ENCODE measurements around the gene ZNF723. TPM values are rescaled to one million over a fixed set of nuclear protein-coding genes. Genes with fewer than 3 reads are reported as not detected.

ZNF723 gene
- total RNA-seq, 1 experiment from 2014 or later, result not detected

DNA sequence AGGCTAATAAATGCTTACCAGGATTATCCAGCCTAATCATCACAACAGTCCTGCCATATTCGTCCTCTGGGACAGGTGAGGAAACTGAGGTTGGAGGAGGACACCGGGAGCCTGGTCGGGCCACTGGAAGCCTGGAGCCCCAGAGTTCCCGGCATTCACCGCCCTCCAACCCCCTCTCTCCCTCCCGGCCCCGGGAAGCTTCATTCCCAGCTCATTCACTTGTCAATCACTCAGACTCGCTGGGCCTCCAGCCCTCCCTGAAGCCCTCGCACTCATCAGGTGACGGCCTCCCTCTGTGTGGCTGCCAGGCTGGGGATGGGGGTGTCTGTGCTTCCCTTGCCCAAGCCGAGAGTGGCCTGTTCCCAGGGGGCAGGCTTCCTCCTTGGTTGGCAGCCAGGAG lies 25.7 kb upstream of the ZNF723 start:
- no peak overlapping the region for H3K27ac ChIP-seq (ENCODE audit: low read depth, low read length)
- no peak for ATAC-seq

DNA sequence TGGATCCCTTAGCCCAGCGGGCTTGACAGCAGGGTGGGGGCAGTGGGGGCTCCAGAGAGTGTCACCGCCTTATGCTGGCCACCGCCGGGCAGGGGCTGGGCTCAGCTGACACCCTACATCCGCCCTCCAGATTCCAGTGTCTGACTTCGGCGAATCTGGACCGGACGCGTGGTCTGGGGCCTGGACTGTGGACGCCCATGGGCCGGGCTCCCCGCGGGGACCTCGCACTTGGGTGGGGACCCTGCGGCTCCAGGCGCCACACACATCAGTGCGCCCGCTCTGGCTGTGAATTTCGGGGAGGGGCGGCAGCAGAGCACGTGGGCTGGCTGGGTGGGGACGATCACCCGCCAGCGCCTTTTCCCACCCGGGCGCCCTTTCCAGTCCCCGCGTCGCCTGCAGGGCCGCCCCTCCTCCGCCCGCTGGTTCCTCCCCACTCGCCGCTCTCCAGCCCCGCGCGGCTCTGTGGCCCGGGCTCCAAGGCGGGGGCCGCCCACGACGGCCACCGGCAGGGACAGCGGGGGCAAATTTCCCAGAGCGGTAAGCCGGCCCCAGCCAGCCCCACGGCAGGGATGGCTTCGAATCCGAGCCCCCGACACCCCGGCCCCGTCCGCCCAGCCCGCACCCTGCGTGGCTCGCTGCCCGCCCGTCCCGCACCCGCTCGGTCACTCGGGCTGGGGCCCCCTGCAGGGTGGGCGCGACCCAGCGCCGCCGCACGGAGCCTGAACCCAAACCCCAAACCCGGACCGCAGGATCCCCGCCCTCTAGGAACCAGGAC lies 24.8 kb upstream of the ZNF723 start:
- ATAC-seq, result no peak
- H3K27ac ChIP-seq (ENCODE audit: low read depth, low read length), result no peak overlapping the region
- H3K27me3 ChIP-seq (ENCODE audit: insufficient read depth, low read length), result no peaks in the 10 kb centered on the region
- RAD21 ChIA-PET (ENCODE audit: low non-redundant PET in 1 of 2, low total read pairs in 2 of 2, uncharacterized antibody in 2 of 2, unreplicated experiment in 2 of 2), result no interaction called here
- no TSS peak for BruUV-seq (replicated peaks)
- H3K9me2 ChIP-seq (ENCODE audit: insufficient read depth), result no peaks in the 10 kb centered on the region
- POLR2A ChIA-PET, result no interaction called here
- no peaks in the 10 kb centered on the region for H3K79me2 ChIP-seq (ENCODE audit: insufficient read depth, low read length)
- no peak overlapping the region for H3K4me3 ChIP-seq (replicated peaks in 1 of 2; ENCODE audit: low read depth in 1 of 2, low read length in 2 of 2)
- H3K9me3 ChIP-seq (ENCODE audit: control insufficient read depth in 1 of 2, insufficient read depth in 1 of 2, low read depth in 1 of 2, low read length in 2 of 2), result peaks cover 6 to 12% of the 10 kb centered on the region in 2 experiments; a peak in 2 of 4 replicates
- H4K20me1 ChIP-seq (ENCODE audit: insufficient read depth), result no peaks in the 10 kb centered on the region
- intact Hi-C loops (cut with micrococcal nuclease), result no loop called here
- H3K36me3 ChIP-seq (ENCODE audit: control insufficient read depth in 1 of 2, insufficient read depth in 2 of 2, low read length in 2 of 2), result no peaks in the 10 kb centered on the region
- no peak overlapping the region for H2AFZ ChIP-seq (ENCODE audit: low read depth, low read length, poor library complexity, severe bottlenecking)
- CTCF ChIA-PET, result no interaction called here
- no peak for DNase-seq (ENCODE audit: low read depth, low spot score)
- no peak overlapping the region for H3K4me2 ChIP-seq (ENCODE audit: low read length)
- H3K4me1 ChIP-seq (ENCODE audit: control insufficient read depth in 1 of 2, insufficient read depth in 2 of 2, low read length in 2 of 2), result no peaks in the 10 kb centered on the region
- no peak overlapping the region for H3K9ac ChIP-seq (ENCODE audit: low read length)
- TF ChIP-seq RAD21 (IDR thresholded peaks at IDR 0.05; ENCODE audit: low read depth) (no peak), POLR2A (IDR thresholded peaks at IDR 0.05; ENCODE audit: borderline replicate concordance, extremely low read depth, insufficient read depth, insufficient read length) (no peak), POLR2AphosphoS5 (IDR thresholded peaks at IDR 0.05; ENCODE audit: low read depth, low read length) (no peak), SP1 (IDR thresholded peaks at IDR 0.05; ENCODE audit: low read depth) (no peak), ZNF274 (IDR thresholded peaks at IDR 0.05; ENCODE audit: low read depth, low read length) (no peak), ELF1 (IDR thresholded peaks at IDR 0.05; ENCODE audit: borderline replicate concordance, low read depth) (no peak), EZH2phosphoT487 (IDR thresholded peaks at IDR 0.05; ENCODE audit: borderline replicate concordance) (no peak), JUND (IDR thresholded peaks at IDR 0.05) (no peak), EGR1 (IDR thresholded peaks at IDR 0.05; ENCODE audit: low read depth) (no peak)
- TF ChIP-seq, protein P1, sequence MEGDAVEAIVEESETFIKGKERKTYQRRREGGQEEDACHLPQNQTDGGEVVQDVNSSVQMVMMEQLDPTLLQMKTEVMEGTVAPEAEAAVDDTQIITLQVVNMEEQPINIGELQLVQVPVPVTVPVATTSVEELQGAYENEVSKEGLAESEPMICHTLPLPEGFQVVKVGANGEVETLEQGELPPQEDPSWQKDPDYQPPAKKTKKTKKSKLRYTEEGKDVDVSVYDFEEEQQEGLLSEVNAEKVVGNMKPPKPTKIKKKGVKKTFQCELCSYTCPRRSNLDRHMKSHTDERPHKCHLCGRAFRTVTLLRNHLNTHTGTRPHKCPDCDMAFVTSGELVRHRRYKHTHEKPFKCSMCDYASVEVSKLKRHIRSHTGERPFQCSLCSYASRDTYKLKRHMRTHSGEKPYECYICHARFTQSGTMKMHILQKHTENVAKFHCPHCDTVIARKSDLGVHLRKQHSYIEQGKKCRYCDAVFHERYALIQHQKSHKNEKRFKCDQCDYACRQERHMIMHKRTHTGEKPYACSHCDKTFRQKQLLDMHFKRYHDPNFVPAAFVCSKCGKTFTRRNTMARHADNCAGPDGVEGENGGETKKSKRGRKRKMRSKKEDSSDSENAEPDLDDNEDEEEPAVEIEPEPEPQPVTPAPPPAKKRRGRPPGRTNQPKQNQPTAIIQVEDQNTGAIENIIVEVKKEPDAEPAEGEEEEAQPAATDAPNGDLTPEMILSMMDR (IDR thresholded peaks at IDR 0.05 in 2 of 3, conservative IDR thresholded peaks at IDR 0.05 in 1 of 3; ENCODE audit: borderline replicate concordance in 1 of 3, insufficient read depth in 1 of 3, low read depth in 2 of 3, low read length in 2 of 3), result no peak
- TF ChIP-seq, protein P2, sequence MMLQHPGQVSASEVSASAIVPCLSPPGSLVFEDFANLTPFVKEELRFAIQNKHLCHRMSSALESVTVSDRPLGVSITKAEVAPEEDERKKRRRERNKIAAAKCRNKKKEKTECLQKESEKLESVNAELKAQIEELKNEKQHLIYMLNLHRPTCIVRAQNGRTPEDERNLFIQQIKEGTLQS (IDR thresholded peaks at IDR 0.05), result no peak

More for the DNA sequence above, 25.7 kb upstream of the ZNF723 start:
- RAD21 ChIA-PET (ENCODE audit: low non-redundant PET in 1 of 2, low total read pairs in 2 of 2, uncharacterized antibody in 2 of 2, unreplicated experiment in 2 of 2), result no interaction called here
- no peaks in the 10 kb centered on the region for H3K36me3 ChIP-seq (ENCODE audit: control insufficient read depth in 1 of 2, insufficient read depth in 2 of 2, low read length in 2 of 2)
- H3K4me3 ChIP-seq (replicated peaks in 1 of 2; ENCODE audit: low read depth in 1 of 2, low read length in 2 of 2), result no peak overlapping the region
- H3K9ac ChIP-seq (ENCODE audit: low read length), result no peak overlapping the region
- H3K9me3 ChIP-seq (ENCODE audit: control insufficient read depth in 1 of 2, insufficient read depth in 1 of 2, low read depth in 1 of 2, low read length in 2 of 2), result peaks cover 9 to 14% of the 10 kb centered on the region in 2 experiments; a peak in 2 of 4 replicates
- H3K27me3 ChIP-seq (ENCODE audit: insufficient read depth, low read length), result no peaks in the 10 kb centered on the region
- intact Hi-C loops (cut with micrococcal nuclease), result no loop called here
- no peaks in the 10 kb centered on the region for H3K4me1 ChIP-seq (ENCODE audit: control insufficient read depth in 1 of 2, insufficient read depth in 2 of 2, low read length in 2 of 2)
- BruUV-seq (replicated peaks), result no TSS peak
- CTCF ChIA-PET, result no interaction called here
- DNase-seq (ENCODE audit: low read depth, low spot score), result no peak
- no peak overlapping the region for H3K4me2 ChIP-seq (ENCODE audit: low read length)
- no peaks in the 10 kb centered on the region for H3K79me2 ChIP-seq (ENCODE audit: insufficient read depth, low read length)
- no peaks in the 10 kb centered on the region for H4K20me1 ChIP-seq (ENCODE audit: insufficient read depth)
- POLR2A ChIA-PET, result no interaction called here
- TF ChIP-seq YY1 (IDR thresholded peaks at IDR 0.05; ENCODE audit: extremely low read depth, insufficient replicate concordance, low read depth, low read length), result no peak
- no peak for TF ChIP-seq SIN3A (IDR thresholded peaks at IDR 0.05; ENCODE audit: low read depth)
- TF ChIP-seq, protein P3, sequence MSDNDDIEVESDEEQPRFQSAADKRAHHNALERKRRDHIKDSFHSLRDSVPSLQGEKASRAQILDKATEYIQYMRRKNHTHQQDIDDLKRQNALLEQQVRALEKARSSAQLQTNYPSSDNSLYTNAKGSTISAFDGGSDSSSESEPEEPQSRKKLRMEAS (IDR thresholded peaks at IDR 0.05), result no peak
- no peak for TF ChIP-seq ZNF274 (IDR thresholded peaks at IDR 0.05; ENCODE audit: low read depth, low read length)
- TF ChIP-seq POLR2AphosphoS5 (IDR thresholded peaks at IDR 0.05; ENCODE audit: low read depth, low read length), result no peak
- no peak for TF ChIP-seq FOSL1 (IDR thresholded peaks at IDR 0.05; ENCODE audit: low read depth)
- TF ChIP-seq CBX3 (IDR thresholded peaks at IDR 0.05; ENCODE audit: low read depth), result no peak
- no peak for TF ChIP-seq ZFX (IDR thresholded peaks at IDR 0.05)
- TF ChIP-seq JUND (IDR thresholded peaks at IDR 0.05), result no peak
- TF ChIP-seq ELF1 (IDR thresholded peaks at IDR 0.05; ENCODE audit: borderline replicate concordance, low read depth), result no peak
- no peak for TF ChIP-seq SRF (IDR thresholded peaks at IDR 0.05; ENCODE audit: low read depth)
- TF ChIP-seq EZH2 (IDR thresholded peaks at IDR 0.05), result no peak
- TF ChIP-seq SP1 (IDR thresholded peaks at IDR 0.05; ENCODE audit: low read depth), result no peak
- no peaks in the 10 kb centered on the region for H3K9me2 ChIP-seq (ENCODE audit: insufficient read depth)
- H2AFZ ChIP-seq (ENCODE audit: low read depth, low read length, poor library complexity, severe bottlenecking), result no peak overlapping the region

Data from HCT116 (cell line).